ENCODE results near the gene C3orf33. TPM values are rescaled to one million over a fixed set of nuclear protein-coding genes. Genes with fewer than 3 reads are reported as not detected.

Gene C3orf33
- total RNA-seq: 2.8 and 3.0 TPM in 2 replicates

GRCh38 chr3:155805802-155806618 is at the start of gene C3orf33:
TSS of gene C3orf33 (minus strand) at chr3:155806278. CDS start at chr3:155806252, 26 bp downstream.

GRCh38 chr3:155854141-155854940 is 48.3 kb upstream of the C3orf33 start, which contains the start of gene SLC33A1:
TSS of gene SLC33A1 (minus strand) at chr3:155854427. CDS start at chr3:155853997, 430 bp downstream.

GRCh38 chr3:155744626-155745324 is 61.3 kb downstream of the C3orf33 start, which contains the start of gene PLCH1:
TSS of gene PLCH1 (minus strand) at chr3:155745071. CDS start at chr3:155704224, 40,847 bp downstream.

Other genes with a start within 250 kb of the C3orf33 start
- gene PLCH1, start 61.2 kb downstream of the C3orf33 start, total RNA-seq: 0.23 and 0.49 TPM in 2 replicates
- 21.8 and 25.5 TPM in 2 replicates for gene SLC33A1, start 48.1 kb upstream of the C3orf33 start, total RNA-seq
- gene GMPS, start 64.4 kb upstream of the C3orf33 start, total RNA-seq: 45.7 and 54.1 TPM in 2 replicates